Measurements from ENCODE around the gene CUL7.
"Not testable (repeated sequence)": the region's sequence is repeated elsewhere in the genome, so short reads cannot be mapped to it uniquely, and the experiment has no call there.

Gene CUL7

GRCh38 chr6:43016943-43017334 lies 36.7 kb downstream of the CUL7 start:
- DNase-seq = no peak

- no peak for DNase-seq
Measured at GRCh38 chr6:43016176-43016942, 37.3 kb downstream of the CUL7 start.

GRCh38 chr6:43014434-43014909 lies 39.2 kb downstream of the CUL7 start:
- DNase-seq = no peak

GRCh38 chr6:43013843-43014433 lies 39.7 kb downstream of the CUL7 start, which contains the start of the genes KLHDC3 and MEA1:
Gene KLHDC3, plus strand, starts transcription at chr6:43014249. Its CDS starts 2,944 bp downstream, at chr6:43017193.
Gene MEA1, minus strand, starts transcription at chr6:43013946. Its CDS starts 133 bp downstream, at chr6:43013813.
- peak; percentile 69 to 100 (median 99) for DNase-seq

- peak in 16 of 56 donors; percentile 24 to 76 (median 46) for DNase-seq
Measured at GRCh38 chr6:43013097-43013842, 40.4 kb downstream of the CUL7 start.

- no peak for DNase-seq
Measured at GRCh38 chr6:43012364-43012763, 41.3 kb downstream of the CUL7 start.

GRCh38 chr6:43011207-43011606 lies 42.4 kb downstream of the CUL7 start:
- no peak for DNase-seq

GRCh38 chr6:43009124-43009523 lies 44.5 kb downstream of the CUL7 start:
- peak in 10 of 56 donors; percentile 4 to 32 (median 7) for DNase-seq

GRCh38 chr6:43007126-43007525 lies 46.5 kb downstream of the CUL7 start:
- DNase-seq = no peak

GRCh38 chr6:43006251-43006650 lies 47.4 kb downstream of the CUL7 start:
- no peak for DNase-seq

GRCh38 chr6:43005844-43006243 lies 47.8 kb downstream of the CUL7 start:
- no peak for DNase-seq

GRCh38 chr6:43001843-43002242 lies 51.8 kb downstream of the CUL7 start:
- no peak for DNase-seq

- not testable (repeated sequence) for DNase-seq
Measured at GRCh38 chr6:42998205-42998604, 55.4 kb downstream of the CUL7 start.

- no peak for DNase-seq
Measured at GRCh38 chr6:42996513-42996912, 57.1 kb downstream of the CUL7 start.

GRCh38 chr6:42993445-42993844 lies 60.2 kb downstream of the CUL7 start:
- DNase-seq = no peak

- no peak for DNase-seq
Measured at GRCh38 chr6:42989923-42990322, 63.7 kb downstream of the CUL7 start.

- no peak for DNase-seq
Measured at GRCh38 chr6:42988486-42989020, 65.1 kb downstream of the CUL7 start.

Measured in amygdala (tissue), 56 donors.